B cell (primary cell): ENCODE data around the gene NR1H2. TPM values are rescaled to one million over a fixed set of nuclear protein-coding genes. Genes with fewer than 3 reads are reported as not detected.
A peak's percentile ranks its signal among the peaks of the same experiment; 100 is the strongest.

Experiments used
- ATAC-seq: fragments of 200-7000 bp; cut with Tn5 transposase; one replicate; pipeline ENCODE4 v1.10.0; 2021; ENCODE audit warnings: low read depth, mild to moderate bottlenecking, moderate number of reproducible peaks, moderate library complexity
- CTCF ChIA-PET: fragments of 350-600 bp; sonication (Branson Sonifier 250); formaldehyde crosslinking; loops from one replicate; lab custom pipeline; 2021; ENCODE audit warnings: antibody characterized with exemption, inconsistent platforms; lab: Charles Lee
- POLR2A ChIA-PET: fragments of 350-600 bp; sonication (Branson Sonifier 250); formaldehyde crosslinking; loops from one replicate; lab custom pipeline; 2021; ENCODE audit warnings: antibody characterized with exemption; lab: Charles Lee
- DNase-seq: peaks from one replicate; pipeline ENCODE4 v3.0.0; 2013
- H2AFZ ChIP-seq: 2 replicates; pipeline ENCODE4 v1.6.1; 2012; ENCODE audit warnings: mild to moderate bottlenecking, low read depth, low read length; ENCODE audit not compliant: insufficient read depth, poor library complexity, severe bottlenecking
- H3K27ac ChIP-seq, 2 donors: 1 replicate in 1 of 2; 2 replicates in 1 of 2; pipeline ENCODE4 v1.5.1; 2012 to 2013; ENCODE audit warnings: low read length in 2 of 2, mild to moderate bottlenecking in 2 of 2, moderate library complexity in 1 of 2
- H3K27me3 ChIP-seq, 4 experiments: fragments of 200-600 bp in 1 of 4; sonication (generic) in 1 of 4; replicated peaks in 1 of 4; 1 replicate in 2 of 4; 2 replicates in 2 of 4; pipeline versions ENCODE4 v1.6.1 to v1.7.0; 2013 to 2016; ENCODE audit warnings: low read length in 3 of 4, mild to moderate bottlenecking in 2 of 4, mixed read lengths in 1 of 4, moderate library complexity in 1 of 4; ENCODE audit not compliant: insufficient read depth in 4 of 4, control insufficient read depth in 3 of 4; ENCODE audit errors: control extremely low read depth in 1 of 4
- H3K36me3 ChIP-seq, 2 experiments: replicated peaks in 1 of 2; 1 replicate in 1 of 2; 2 replicates in 1 of 2; pipeline versions ENCODE4 v1.6.1 to v1.7.1; 2013; ENCODE audit warnings: low read length in 1 of 2; ENCODE audit not compliant: insufficient read depth in 2 of 2, control insufficient read depth in 1 of 2; ENCODE audit errors: control extremely low read depth in 1 of 2, extremely low read depth in 1 of 2
- H3K4me1 ChIP-seq, 2 donors: fragments of 200-600 bp in 1 of 2; sonication (generic) in 1 of 2; 1 replicate in 1 of 2; 2 replicates in 1 of 2; pipeline versions ENCODE4 v1.5.1 to v1.6.1; 2013 to 2017; ENCODE audit warnings: low read length in 2 of 2; ENCODE audit not compliant: control insufficient read depth in 2 of 2, insufficient read depth in 2 of 2
- H3K4me2 ChIP-seq: replicated peaks from 2 replicates; pipeline ENCODE3; 2012; ENCODE audit warnings: mild to moderate bottlenecking, low read depth, low read length; ENCODE audit not compliant: poor library complexity, severe bottlenecking
- H3K4me3 ChIP-seq, 5 experiments: fragments of 200-600 bp in 1 of 5; sonication (generic) in 1 of 5; 1 replicate in 3 of 5; 2 replicates in 2 of 5; pipeline versions ENCODE4 v1.5.1 to v1.7.0; 2011 to 2016; ENCODE audit warnings: low read length in 4 of 5, mild to moderate bottlenecking in 4 of 5, low read depth in 2 of 5, control low read depth in 1 of 5, moderate library complexity in 1 of 5; ENCODE audit not compliant: insufficient read depth in 1 of 5; ENCODE audit errors: control extremely low read depth in 1 of 5, extremely low read depth in 1 of 5
- H3K79me2 ChIP-seq: fragments of 200-600 bp; sonication (generic); one replicate; pipeline ENCODE4 v1.6.0; 2016; ENCODE audit warnings: low read length; ENCODE audit not compliant: control insufficient read depth, insufficient read depth
- H3K9ac ChIP-seq: fragments of 200-600 bp; sonication (generic); 2 replicates; pipeline ENCODE4 v1.6.1; 2017; ENCODE audit warnings: mild to moderate bottlenecking, low read length, moderate library complexity
- H3K9me3 ChIP-seq, 3 donors: one replicate each; pipeline versions ENCODE4 v1.6.1 to v1.7.1; 2013; ENCODE audit warnings: low read length in 2 of 3; ENCODE audit not compliant: control insufficient read depth in 2 of 3, insufficient read depth in 1 of 3; ENCODE audit errors: control extremely low read depth in 1 of 3
- H4K20me1 ChIP-seq: 2 replicates; pipeline ENCODE4 v1.6.0; 2012; ENCODE audit warnings: mild to moderate bottlenecking, low read length; ENCODE audit not compliant: insufficient read depth, control insufficient read depth, poor library complexity, severe bottlenecking
- H3K27ac Mint-ChIP-seq: one replicate; pipeline ENCODE4 v1.8.0; 2021; ENCODE audit warnings: mixed read lengths
- H3K27me3 Mint-ChIP-seq: one replicate; pipeline ENCODE4 v1.8.0; 2021; ENCODE audit warnings: mixed read lengths
- H3K4me1 Mint-ChIP-seq: one replicate; pipeline ENCODE4 v1.8.0; 2021; ENCODE audit warnings: mixed read lengths
- H3K4me3 Mint-ChIP-seq: one replicate; pipeline ENCODE4 v1.8.0; 2021; ENCODE audit warnings: mixed read lengths
- H3K9me3 Mint-ChIP-seq: one replicate; pipeline ENCODE4 v1.8.0; 2022; ENCODE audit warnings: mixed read lengths; ENCODE audit not compliant: insufficient read depth
- CTCF ChIP-seq: fragments of 200-600 bp; IDR thresholded peaks from one replicate; pipeline ENCODE4 v1.8.0; 2022; ENCODE audit warnings: antibody characterized with exemption, mild to moderate bottlenecking
- EZH2 ChIP-seq: IDR thresholded peaks from 2 replicates; pipeline ENCODE4 v1.6.1; 2012; ENCODE audit warnings: borderline replicate concordance, low read depth, mild to moderate bottlenecking, moderate library complexity, low read length; ENCODE audit not compliant: insufficient read depth, poor library complexity, severe bottlenecking
- WGBS: methylation state at CpG from one replicate; pipeline ENCODE4 v1.1.5; 2013; ENCODE audit warnings: missing lambda C conversion rate; ENCODE audit not compliant: insufficient coverage; 5-methylcytosine and 5-hydroxymethylcytosine counted together
- intact Hi-C: fragments of 100-400 bp; cut with micrococcal nuclease; formaldehyde crosslinking; loops from one replicate; pipeline ENCODE4 v1.10.0; 2022
- polyA plus RNA-seq: library from polyadenylated mRNA; depleted of rRNA; stranded (reverse); fragments of >200 nt; gene quantifications from 2 replicates; pipeline ENCODE4 v1.2.3, GENCODE V29; 2012
- total RNA-seq, 2 donors: library from RNA; stranded (reverse); fragments of 120-200 nt in 1 of 2; gene quantifications; 1 replicate in 1 of 2; 2 replicates in 1 of 2; pipeline versions ENCODE4 v1.2.3 to v1.2.4, GENCODE V29; 2013 to 2022

NR1H2 gene
- total and polyA plus RNA-seq, 2 donors (not counting 1 experiment from before 2014, with no cell fraction given) = 116 to 164 TPM

DNA sequence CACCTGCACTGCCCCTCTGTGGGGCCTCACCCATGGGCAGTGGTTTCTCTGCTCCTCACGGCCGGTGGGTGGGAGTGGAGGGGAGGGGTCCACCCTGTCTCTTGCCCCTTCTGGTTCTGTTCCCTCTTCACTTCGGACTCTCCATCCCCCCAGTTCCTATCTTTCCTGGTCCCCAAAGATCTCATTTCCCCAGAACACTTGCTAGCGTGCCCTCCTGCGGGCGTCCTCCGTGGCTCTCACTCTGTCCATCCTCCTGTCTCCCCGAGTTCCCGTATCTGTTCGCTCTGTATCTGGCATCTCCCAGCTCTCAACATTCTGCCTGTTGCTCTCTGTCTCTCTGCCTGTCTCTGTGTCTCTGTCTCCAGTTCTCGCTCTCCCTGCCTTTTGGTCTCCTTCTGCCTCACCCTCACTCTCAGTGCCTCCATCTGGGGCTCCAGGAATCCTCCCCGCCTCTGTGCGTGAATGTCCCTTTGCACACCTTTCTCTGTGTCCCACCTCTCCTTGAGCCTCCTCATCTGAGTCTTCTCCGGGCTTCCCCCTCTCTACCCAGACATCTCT lies 42.8 kb downstream of the NR1H2 start:
- ChIA-PET POLR2A (interaction anchor here (1.5 to 6.4 kb wide), 7 partner anchors 11 to 86 kb away, joined by 5 to 96 read pairs (median 8); partner anchors contain the start of genes MYBPC2, NR1H2 and POLD1), CTCF (interaction anchor here (0.9 to 7.3 kb wide), 5 partner anchors 8 to 50 kb away, joined by 4 to 36 read pairs (median 6); no protein-coding TSS in a partner anchor)
- H3K27ac Mint-ChIP-seq = peak overlapping the region; percentile 90
- 4% methylated on average over 12 of the region's 14 CpGs for WGBS
- H3K9me3 ChIP-seq = no peaks in the 10 kb centered on the region
- ATAC-seq (no peak), DNase-seq (no peak)
- peaks cover 50% of the 10 kb centered on the region for H4K20me1 ChIP-seq
- H3K4me3 ChIP-seq = peak overlapping the region; percentile 83 to 98 (median 87)
- peak overlapping the region; percentile 41 for H2AFZ ChIP-seq
- H3K27ac ChIP-seq = peak overlapping the region; percentile 97 to 98
- H3K4me1 ChIP-seq = peaks cover 64 to 83% of the 10 kb centered on the region in 2 donors
- TF ChIP-seq CTCF (no peak), EZH2 (no peak)
- H3K9me3 Mint-ChIP-seq = no peaks in the 10 kb centered on the region
- H3K27me3 ChIP-seq = no peaks in the 10 kb centered on the region
- H3K4me2 ChIP-seq = peak overlapping the region; percentile 97
- peak overlapping the region; percentile 97 for H3K9ac ChIP-seq
- H3K36me3 ChIP-seq = peaks cover 0 to 35% of the 10 kb centered on the region in 2 experiments
- no peaks in the 10 kb centered on the region for H3K27me3 Mint-ChIP-seq
- peaks cover 71% of the 10 kb centered on the region for H3K4me1 Mint-ChIP-seq
- peak overlapping the region; percentile 94 for H3K4me3 Mint-ChIP-seq
- H3K79me2 ChIP-seq = peaks cover 68% of the 10 kb centered on the region
- intact Hi-C loops = loop anchor here (5.0 kb wide), 1 partner anchor 77 kb away; no protein-coding TSS in a partner anchor

DNA sequence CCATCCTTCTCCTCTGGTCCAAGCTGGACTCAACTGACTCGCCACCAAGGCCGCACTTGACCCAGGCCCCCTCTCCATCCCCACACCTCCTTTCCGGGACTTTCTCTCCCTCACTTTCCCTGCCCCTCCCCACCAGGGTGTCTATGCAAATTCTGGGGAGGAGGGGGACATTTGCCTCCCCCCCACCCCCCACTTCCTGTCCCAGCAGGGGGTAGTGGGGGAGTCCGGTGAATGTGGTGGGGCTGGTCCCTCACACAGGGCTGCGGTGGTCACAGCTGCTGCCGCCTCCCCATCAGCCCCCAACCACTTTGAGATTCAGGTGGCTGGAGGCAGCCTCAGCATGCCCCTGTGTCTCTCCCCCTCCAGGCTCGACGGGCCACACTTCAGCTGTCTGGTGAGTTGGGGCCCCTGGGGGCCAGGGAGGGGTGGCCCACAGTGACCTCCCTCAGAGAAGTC lies 43.4 kb downstream of the NR1H2 start:
- H2AFZ ChIP-seq = peak overlapping the region; percentile 41
- H3K27me3 Mint-ChIP-seq = no peaks in the 10 kb centered on the region
- H3K9me3 Mint-ChIP-seq = no peaks in the 10 kb centered on the region
- H3K36me3 ChIP-seq = peaks cover 0 to 39% of the 10 kb centered on the region in 2 experiments
- H3K9me3 ChIP-seq = no peaks in the 10 kb centered on the region
- CTCF ChIA-PET = interaction anchor here (1.0 to 7.3 kb wide), 3 partner anchors 8 to 42 kb away, joined by 5 to 36 read pairs (median 6); no protein-coding TSS in a partner anchor
- H3K4me3 Mint-ChIP-seq = peak overlapping the region; percentile 94
- 0% methylated on average over 4 of the region's 8 CpGs for WGBS
- peaks cover 60 to 79% of the 10 kb centered on the region in 2 donors for H3K4me1 ChIP-seq
- POLR2A ChIA-PET = interaction anchor here (1.5 to 6.4 kb wide), 7 partner anchors 10 to 87 kb away, joined by 5 to 96 read pairs (median 8); partner anchors contain the start of genes MYBPC2, NR1H2 and POLD1
- H3K4me2 ChIP-seq = peak overlapping the region; percentile 97
- DNase-seq (peak; percentile 69), ATAC-seq (peak; percentile 1)
- H3K27ac ChIP-seq = peak overlapping the region; percentile 97 to 98
- H3K4me1 Mint-ChIP-seq = peaks cover 68% of the 10 kb centered on the region
- H3K79me2 ChIP-seq = peaks cover 68% of the 10 kb centered on the region
- TF ChIP-seq EZH2 = no peak
- TF ChIP-seq CTCF = no peak
- H3K27me3 ChIP-seq = no peaks in the 10 kb centered on the region
- peak overlapping the region; percentile 83 to 98 (median 87) for H3K4me3 ChIP-seq
- peaks cover 55% of the 10 kb centered on the region for H4K20me1 ChIP-seq
- H3K9ac ChIP-seq = peak overlapping the region; percentile 97
- H3K27ac Mint-ChIP-seq = peak overlapping the region; percentile 90
- intact Hi-C loops = loop anchor here (5.0 kb wide), 1 partner anchor 77 kb away; no protein-coding TSS in a partner anchor
